Melanocyte of skin (primary cell): ENCODE measurements around the gene ANXA3. TPM values are rescaled to one million over a fixed set of nuclear protein-coding genes. Genes with fewer than 3 reads are reported as not detected.

Source experiments
- small RNA-seq, 2 donors: library from RNA; depleted of rRNA; stranded (forward); fragments of <200 nt; gene quantifications; one replicate each; pipeline ENCODE3, GENCODE V24; 2012
- total RNA-seq, 2 donors: library from RNA; depleted of rRNA; stranded (reverse); fragments of >200 nt; gene quantifications; 2 replicates each; pipeline ENCODE4 v1.2.3, GENCODE V29; 2012

ANXA3 gene
- 10 to 100 TPM in 1 of 2 donors, 1 to 10 TPM in 1; 6.9 to 10.3 TPM for total RNA-seq

GRCh38 chr4:78551420-78552351, at the start of gene ANXA3:
Gene ANXA3 (plus strand): TSS chr4:78551770. CDS start chr4:78554474, 2,704 bp downstream.

Small RNA genes lying within 50 kb of the gene (small RNA-seq; reads per million reads assigned to genes)
- gene HIGD1AP13: 0 reads per million in 2 donors
- gene RF00019: 0 reads per million in 2 donors

Other genes starting within 250 kb of the ANXA3 start
- 10 to 100 TPM; 54.3 to 60.9 TPM for gene BMP2K, start 224.6 kb downstream of the ANXA3 start, total RNA-seq